Endothelial cell of umbilical vein (primary cell): ENCODE results near the gene PRDM16. TPM values are rescaled to one million over a fixed set of nuclear protein-coding genes. Genes with fewer than 3 reads are reported as not detected.
A peak's percentile ranks its signal among the peaks of the same experiment; 100 is the strongest.

Experiments
- BruUV-seq: library from RNA; stranded (reverse); fragments of 400-500 nt; replicated peaks from 2 replicates; lab custom pipeline; 2021; lab: Mats Ljungman, UMichigan
- CTCF ChIA-PET: fragments of 300-600, 350-600 bp; sonication (Branson Sonifier 250); formaldehyde crosslinking; loops from one replicate; lab custom pipeline; 2021; ENCODE audit warnings: antibody characterized with exemption, inconsistent platforms; lab: Charles Lee
- POLR2A ChIA-PET: fragments of 300-600, 350-600 bp; sonication (Branson Sonifier 250); formaldehyde crosslinking; loops from one replicate; lab custom pipeline; 2021; ENCODE audit warnings: antibody characterized with exemption, inconsistent platforms; lab: Charles Lee
- DNase-seq: peaks from one replicate; pipeline ENCODE4 v3.0.0-alpha.2; 2011; ENCODE audit warnings: low read depth, low spot score
- FAIRE-seq: peaks from 2 replicates; lab custom pipeline; 2011; peaks lifted over from hg19 to GRCh38; lab: Jason Lieb, UNC
- H2AFZ ChIP-seq: 2 replicates; pipeline ENCODE4 v1.6.0; 2012; ENCODE audit warnings: low read depth, low read length, control low read depth, inconsistent platforms
- H3K27ac ChIP-seq: 2 replicates; pipeline ENCODE4 v1.5.1; 2011; ENCODE audit warnings: low read depth, mild to moderate bottlenecking, control low read depth, low read length, moderate library complexity; ENCODE audit not compliant: insufficient read depth
- H3K27me3 ChIP-seq, 2 experiments: 2 replicates each; pipeline versions ENCODE4 v1.6.0 to v1.6.1; 2011; ENCODE audit warnings: low read length in 2 of 2, mixed read lengths in 1 of 2; ENCODE audit not compliant: control insufficient read depth in 2 of 2, insufficient read depth in 2 of 2
- H3K36me3 ChIP-seq, 2 experiments: 2 replicates in 1 of 2; 3 replicates in 1 of 2; pipeline ENCODE4 v1.5.1; 2011; ENCODE audit warnings: low read length in 2 of 2, mild to moderate bottlenecking in 1 of 2, moderate library complexity in 1 of 2; ENCODE audit not compliant: control insufficient read depth in 2 of 2, insufficient read depth in 2 of 2; ENCODE audit errors: extremely low read depth in 1 of 2
- H3K4me1 ChIP-seq: 3 replicates; pipeline ENCODE4 v1.5.1; 2011; ENCODE audit warnings: mild to moderate bottlenecking, low read length; ENCODE audit not compliant: control insufficient read depth, insufficient read depth; ENCODE audit errors: extremely low read depth
- H3K4me2 ChIP-seq: 2 replicates; pipeline ENCODE4 v1.6.1; 2011; ENCODE audit warnings: low read length, control low read depth, mixed read lengths; ENCODE audit not compliant: insufficient read depth
- H3K4me3 ChIP-seq, 3 experiments: fragments of 200-600 bp in 1 of 3; sonication (generic), shearing (Covaris generic) in 1 of 3; replicated peaks in 1 of 3; 2 replicates each; pipeline ENCODE4 v1.5.1; 2011 to 2016; ENCODE audit warnings: control low read depth in 3 of 3, low read length in 3 of 3, mild to moderate bottlenecking in 2 of 3, inconsistent platforms in 1 of 3, low read depth in 1 of 3, moderate library complexity in 1 of 3; ENCODE audit not compliant: insufficient read depth in 1 of 3
- H3K79me2 ChIP-seq: 2 replicates; pipeline ENCODE4 v1.6.0; 2012; ENCODE audit warnings: low read length, inconsistent platforms; ENCODE audit not compliant: control insufficient read depth, insufficient read depth
- H3K9ac ChIP-seq: replicated peaks from 2 replicates; pipeline ENCODE3; 2011; ENCODE audit warnings: low read length, control low read depth; ENCODE audit not compliant: insufficient read depth; ENCODE audit errors: extremely low read depth
- H3K9me1 ChIP-seq: replicated peaks from 3 replicates; pipeline ENCODE4 v1.6.0; 2011; ENCODE audit warnings: mild to moderate bottlenecking, low read length; ENCODE audit not compliant: control insufficient read depth, insufficient read depth; ENCODE audit errors: extremely low read depth
- H3K9me3 ChIP-seq: replicated peaks from 2 replicates; pipeline ENCODE4 v1.5.1; 2012; ENCODE audit warnings: low read length, inconsistent platforms; ENCODE audit not compliant: control insufficient read depth, insufficient read depth
- H4K20me1 ChIP-seq: replicated peaks from 2 replicates; pipeline ENCODE3; 2011; ENCODE audit warnings: mild to moderate bottlenecking, low read length; ENCODE audit not compliant: control insufficient read depth, insufficient read depth; ENCODE audit errors: extremely low read depth
- CTCF ChIP-seq, 2 donors: IDR thresholded peaks; 1 replicate in 1 of 2; 2 replicates in 1 of 2; pipeline ENCODE4 v1.5.1; 2011; ENCODE audit warnings: low read length in 2 of 2, mild to moderate bottlenecking in 2 of 2, moderate library complexity in 2 of 2, control low read depth in 1 of 2, inconsistent platforms in 1 of 2, low read depth in 1 of 2; ENCODE audit not compliant: insufficient read depth in 1 of 2; ENCODE audit errors: extremely low read depth in 1 of 2
- EZH2 ChIP-seq: IDR thresholded peaks from 2 replicates; pipeline ENCODE4 v1.6.1; 2012; ENCODE audit warnings: borderline replicate concordance, low read depth, mild to moderate bottlenecking, moderate library complexity, low read length, inconsistent platforms; ENCODE audit not compliant: severe bottlenecking
- FOS ChIP-seq: IDR thresholded peaks from 2 replicates; pipeline ENCODE4 v1.6.1; 2011; ENCODE audit warnings: mild to moderate bottlenecking, low read length, moderate library complexity, borderline replicate concordance; ENCODE audit not compliant: insufficient read depth
- GATA2 ChIP-seq: IDR thresholded peaks from 2 replicates; pipeline ENCODE4 v1.7.0; 2011; ENCODE audit warnings: low read depth, mild to moderate bottlenecking, moderate library complexity, mixed read lengths, low read length; ENCODE audit not compliant: insufficient read length, insufficient read depth
- JUN ChIP-seq: IDR thresholded peaks from 2 replicates; pipeline ENCODE4 v1.6.1; 2011; ENCODE audit warnings: borderline replicate concordance, low read depth; ENCODE audit not compliant: insufficient read length, insufficient read depth
- MYC ChIP-seq: IDR thresholded peaks from one replicate; pipeline ENCODE4 v1.6.1; 2011; ENCODE audit warnings: mild to moderate bottlenecking, low read depth, low read length
- POLR2A ChIP-seq: IDR thresholded peaks from 2 replicates; pipeline ENCODE4 v1.6.1; 2012; ENCODE audit warnings: low read depth, mild to moderate bottlenecking, control low read depth, low read length
- POLR2AphosphoS5 ChIP-seq: IDR thresholded peaks from 2 replicates; pipeline ENCODE4 v1.6.1; 2012; ENCODE audit warnings: low read depth, mild to moderate bottlenecking, control low read depth, low read length, moderate library complexity; ENCODE audit not compliant: insufficient read depth
- dilution Hi-C: fragments of 300-500 bp; cut with MboI; formaldehyde crosslinking; loops from one replicate; pipeline ENCODE4 v1.15.0; 2019; ENCODE audit warnings: low sequenced_read_pairs; ENCODE audit not compliant: extremely low pct_ligation_motif_present
- intact Hi-C: fragments of 100-400 bp; cut with micrococcal nuclease; formaldehyde crosslinking; loops from one replicate; pipeline ENCODE4 v1.10.0; 2022
- polyA plus RNA-seq, 4 experiments: library from polyadenylated mRNA; depleted of rRNA in 3 of 4; stranded (reverse) in 3 of 4; unstranded in 1 of 4; fragments of >200 nt; gene quantifications; 2 replicates each; pipeline versions ENCODE4 v1.2.1 to v1.2.3, GENCODE V29; 2011 to 2012; ENCODE audit warnings: missing spikeins in 1 of 4
- total RNA-seq: library from RNA; stranded (reverse); gene quantifications from 2 replicates; pipeline ENCODE4 v1.2.3, GENCODE V29; 2021
- TF ChIP-seq, protein P1 (sequence below): IDR thresholded peaks from 2 replicates; pipeline ENCODE4 v1.6.1; 2011; ENCODE audit not compliant: insufficient read depth, insufficient read length

Gene PRDM16
- total and polyA plus RNA-seq, 2 donors (not counting 3 experiments of a cell fraction or from before 2014, with no cell fraction given): not detected

DNA sequence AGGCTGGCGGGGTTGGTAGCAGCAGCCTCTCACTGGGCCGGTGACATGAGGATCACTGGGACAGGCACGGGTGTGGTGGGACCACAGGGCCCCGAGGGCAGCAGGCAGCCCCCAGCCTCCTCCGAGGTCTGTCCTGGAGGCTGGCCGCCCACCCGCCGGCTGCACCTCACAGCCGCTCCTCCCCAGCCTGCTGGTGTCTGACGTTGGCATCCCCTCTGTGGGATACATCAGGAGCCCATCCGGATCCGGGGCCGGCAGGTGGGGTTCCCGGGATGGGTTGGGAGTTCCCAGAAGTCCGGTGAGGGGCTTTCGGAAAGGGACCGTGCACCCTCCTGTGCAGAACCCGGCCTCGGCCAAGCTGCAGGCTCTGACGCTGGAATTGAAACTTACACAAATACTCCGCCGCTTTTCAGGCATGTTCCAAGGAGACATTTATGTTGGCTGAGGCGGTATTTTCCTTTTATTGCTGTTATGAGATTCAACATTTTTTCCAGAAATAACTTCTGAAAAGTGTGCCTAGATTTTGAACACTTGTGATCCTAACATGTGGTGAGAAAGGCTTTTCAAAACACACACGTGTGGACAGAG, 243.4 kb downstream of the PRDM16 start:
- dilution Hi-C loops: no loop called here
- POLR2A ChIA-PET: no interaction called here
- H3K4me3 ChIP-seq: no peak overlapping the region
- DNase-seq (no peak), FAIRE-seq (no peak)
- peak overlapping the region; percentile 19 for H3K27ac ChIP-seq
- H3K9me3 ChIP-seq: no peaks in the 10 kb centered on the region
- CTCF ChIA-PET: no interaction called here
- intact Hi-C loops: loop anchor here (10.0 kb wide), 1 partner anchor 248 kb away; the partner anchor contains the start of gene PRDM16
- H3K36me3 ChIP-seq: no peaks in the 10 kb centered on the region
- no peaks in the 10 kb centered on the region for H4K20me1 ChIP-seq
- BruUV-seq: no TSS peak
- H2AFZ ChIP-seq: no peak overlapping the region
- H3K4me1 ChIP-seq: peaks cover 8% of the 10 kb centered on the region
- H3K27me3 ChIP-seq: peaks cover 1 to 11% of the 10 kb centered on the region in 2 experiments
- TF ChIP-seq, protein P1, sequence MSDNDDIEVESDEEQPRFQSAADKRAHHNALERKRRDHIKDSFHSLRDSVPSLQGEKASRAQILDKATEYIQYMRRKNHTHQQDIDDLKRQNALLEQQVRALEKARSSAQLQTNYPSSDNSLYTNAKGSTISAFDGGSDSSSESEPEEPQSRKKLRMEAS: no peak
- TF ChIP-seq GATA2: no peak
- no peak for TF ChIP-seq POLR2AphosphoS5
- no peak for TF ChIP-seq MYC
- TF ChIP-seq POLR2A: no peak
- no peak for TF ChIP-seq EZH2
- TF ChIP-seq JUN: no peak
- TF ChIP-seq FOS: no peak
- no peak for TF ChIP-seq CTCF (IDR thresholded peaks at IDR 0.05; ENCODE audit: extremely low read depth in 1 of 2, insufficient read depth in 1 of 2, low read depth in 1 of 2, low read length in 2 of 2)
- no peak overlapping the region for H3K9ac ChIP-seq
- H3K4me2 ChIP-seq: no peak overlapping the region
- H3K79me2 ChIP-seq: no peaks in the 10 kb centered on the region
- H3K9me1 ChIP-seq: no peaks in the 10 kb centered on the region
